HL-60/S4 treated with retinoic acid at 250 ng/mL for 4 days and 3 days (cell line): Measurements from ENCODE around the gene BEX3.
"Not testable (repeated sequence)": the region's sequence is repeated elsewhere in the genome, so short reads cannot be mapped to it uniquely, and the experiment has no call there.

Source experiments
- in situ Hi-C: fragments of 300-500 bp; cut with MboI; formaldehyde crosslinking; loops from 2 replicates; pipeline ENCODE4 v1.7.0; 2022; ENCODE audit warnings: low sequenced_read_pairs

Gene BEX3

DNA sequence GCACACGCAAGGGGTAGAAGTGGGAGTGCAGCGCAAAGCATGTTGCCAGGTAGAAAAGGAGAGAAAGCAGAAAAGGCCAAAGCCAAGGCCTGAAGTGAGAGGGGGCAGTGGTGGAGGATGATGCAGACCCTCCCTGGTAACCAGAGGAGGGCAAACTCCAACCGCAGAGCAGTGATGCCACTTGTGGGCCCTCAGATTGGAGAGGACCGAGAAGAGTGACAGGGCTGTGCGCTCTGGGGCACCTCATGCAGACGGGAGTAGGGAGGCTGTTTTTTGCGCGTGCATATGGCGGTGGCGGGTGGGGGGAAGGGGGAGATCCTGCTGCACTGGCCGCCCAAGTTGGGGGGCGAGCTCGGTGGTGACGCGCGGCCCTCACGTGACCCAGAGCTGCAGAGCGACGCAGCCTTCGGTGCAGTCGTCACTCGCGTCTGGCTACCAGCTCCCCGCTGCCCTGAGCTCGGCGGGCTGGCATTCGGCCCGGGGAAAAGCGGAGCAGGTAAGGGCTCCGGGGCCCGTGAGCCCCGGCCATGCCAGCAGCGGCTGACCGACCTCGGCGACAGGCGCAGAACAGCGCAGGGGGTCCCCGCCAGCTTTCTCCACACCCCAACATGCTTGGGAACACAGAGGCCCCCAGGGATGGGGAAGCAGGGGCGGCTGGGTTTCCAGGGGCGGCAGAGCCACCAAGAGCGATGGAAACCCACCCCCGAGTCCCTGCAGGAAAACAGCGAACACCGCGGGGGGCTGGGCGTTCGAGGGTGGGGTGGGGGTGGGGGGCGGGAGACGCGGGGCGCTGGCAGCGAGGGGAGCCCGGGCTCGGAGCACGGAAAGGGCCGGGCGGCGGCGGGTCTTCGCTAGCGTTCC is at the start of gene BEX3:
Gene BEX3, plus strand, starts transcription at position 421 of the 861 bp plus-strand sequence. CDS start 984 bp downstream, outside the sequence.
- in situ Hi-C loops = no loop called here

DNA sequence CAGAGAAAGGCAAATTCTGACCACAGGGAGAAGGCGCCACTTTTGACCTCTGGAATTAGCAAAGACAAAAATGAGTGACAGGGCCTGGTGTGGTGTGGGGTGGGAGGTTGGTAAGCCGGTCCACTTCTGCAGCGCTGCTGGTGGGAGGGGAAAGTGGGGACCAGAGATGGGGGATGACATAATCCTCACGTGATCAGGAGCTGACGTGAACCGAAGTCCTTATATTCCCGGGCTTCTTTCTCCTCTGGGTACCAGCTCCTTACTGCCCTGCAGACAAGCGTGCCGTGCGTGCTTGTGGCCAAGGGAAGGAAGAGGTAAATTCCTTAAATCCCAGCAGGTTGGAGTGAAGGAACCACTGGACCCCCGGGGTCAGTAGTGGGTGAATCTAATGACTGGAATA is 46.3 kb upstream of the BEX3 start, which contains the start of gene TCEAL7:
Gene TCEAL7, plus strand, starts transcription at position 249 of the 400 bp plus-strand sequence. CDS start 1,165 bp downstream, outside the sequence.
- in situ Hi-C loops = no loop called here

DNA sequence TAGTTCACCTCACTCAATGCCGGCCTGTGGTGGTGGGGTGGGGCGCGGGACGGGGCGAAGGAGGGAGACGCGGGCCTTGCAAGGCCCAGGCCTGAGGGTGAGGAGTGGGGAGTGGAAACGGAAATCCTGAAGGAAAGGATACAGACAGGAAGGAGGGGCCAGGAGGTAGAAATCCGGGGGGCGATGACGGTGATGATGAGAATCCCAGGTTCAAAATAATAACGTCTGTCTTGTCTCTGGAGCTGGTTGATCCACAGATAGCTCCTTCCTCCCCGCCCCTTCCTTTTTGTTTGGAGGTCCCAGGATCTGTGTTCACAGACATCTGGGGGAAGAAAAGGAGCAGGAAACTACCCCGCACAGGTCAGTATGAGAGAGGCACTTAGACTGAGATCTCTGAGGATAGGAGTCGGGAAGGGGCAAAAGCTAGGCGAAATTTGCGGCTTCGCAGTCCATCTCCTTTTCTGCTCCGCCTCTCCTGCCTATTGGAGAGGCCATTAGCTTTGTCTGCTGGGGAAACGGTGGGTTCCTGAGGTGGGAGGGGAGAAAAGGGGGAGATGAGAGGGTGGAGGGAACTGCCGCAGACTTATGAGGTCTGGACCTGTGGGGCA is 45.6 kb upstream of the BEX3 start:
- in situ Hi-C loops = no loop called here

DNA sequence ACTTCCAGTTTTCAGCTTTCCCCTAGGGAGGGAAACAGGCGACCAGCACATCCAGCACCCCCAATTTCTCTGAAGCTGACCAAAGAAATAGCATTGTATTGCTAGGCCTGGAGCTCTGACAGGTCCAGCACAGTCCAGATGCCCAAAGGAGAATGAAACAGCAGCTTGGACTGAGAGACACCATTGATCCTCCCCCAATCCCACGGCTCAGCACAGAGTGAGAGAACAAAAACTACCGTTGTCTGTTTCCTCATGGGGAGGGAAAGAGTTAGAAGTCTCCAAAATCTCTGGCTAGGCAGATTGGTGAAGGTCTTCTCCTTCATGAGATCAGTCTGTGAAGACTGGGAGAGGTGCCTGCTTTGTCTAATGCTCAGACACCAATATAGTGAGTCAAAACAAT is 37.7 kb upstream of the BEX3 start:
- in situ Hi-C loops = no loop called here

DNA sequence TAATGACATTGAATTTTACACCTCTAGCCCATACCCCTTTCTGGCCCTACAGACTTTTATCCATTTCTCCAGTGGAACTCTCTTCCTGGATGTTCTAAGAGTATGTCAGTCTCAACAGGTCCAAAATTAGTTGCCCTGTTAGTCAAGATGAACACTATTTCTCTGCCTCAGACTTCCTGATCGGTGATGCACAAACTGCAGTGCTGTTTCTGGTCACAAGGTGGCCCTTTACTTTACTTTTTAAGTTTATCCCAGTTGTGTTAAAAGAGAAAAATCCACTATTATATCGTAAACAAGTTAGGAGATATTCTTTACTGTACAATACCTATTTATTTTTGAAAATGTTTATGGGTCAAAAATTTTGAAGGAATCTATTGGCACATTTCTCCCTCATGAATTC is 33.2 kb upstream of the BEX3 start:
- in situ Hi-C loops = no loop called here

DNA sequence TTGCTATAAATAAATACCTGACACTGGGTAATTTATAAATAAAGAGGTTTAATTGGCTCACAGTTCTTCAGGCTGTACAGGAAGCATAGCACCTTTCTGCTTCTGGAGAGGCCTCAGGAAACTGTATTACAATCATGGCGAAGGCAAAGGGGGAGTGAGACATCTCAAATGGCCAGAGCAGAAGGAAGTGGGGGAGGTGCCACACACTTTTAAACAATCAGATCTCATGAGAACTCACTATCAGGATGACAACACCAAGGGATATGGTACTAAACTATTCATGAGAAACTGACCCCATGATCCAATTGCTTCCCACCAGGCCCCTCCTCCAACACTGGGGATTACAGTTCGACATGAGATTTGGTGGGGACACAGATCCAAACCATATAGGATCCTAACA is 31.7 kb upstream of the BEX3 start:
- in situ Hi-C loops = no loop called here

DNA sequence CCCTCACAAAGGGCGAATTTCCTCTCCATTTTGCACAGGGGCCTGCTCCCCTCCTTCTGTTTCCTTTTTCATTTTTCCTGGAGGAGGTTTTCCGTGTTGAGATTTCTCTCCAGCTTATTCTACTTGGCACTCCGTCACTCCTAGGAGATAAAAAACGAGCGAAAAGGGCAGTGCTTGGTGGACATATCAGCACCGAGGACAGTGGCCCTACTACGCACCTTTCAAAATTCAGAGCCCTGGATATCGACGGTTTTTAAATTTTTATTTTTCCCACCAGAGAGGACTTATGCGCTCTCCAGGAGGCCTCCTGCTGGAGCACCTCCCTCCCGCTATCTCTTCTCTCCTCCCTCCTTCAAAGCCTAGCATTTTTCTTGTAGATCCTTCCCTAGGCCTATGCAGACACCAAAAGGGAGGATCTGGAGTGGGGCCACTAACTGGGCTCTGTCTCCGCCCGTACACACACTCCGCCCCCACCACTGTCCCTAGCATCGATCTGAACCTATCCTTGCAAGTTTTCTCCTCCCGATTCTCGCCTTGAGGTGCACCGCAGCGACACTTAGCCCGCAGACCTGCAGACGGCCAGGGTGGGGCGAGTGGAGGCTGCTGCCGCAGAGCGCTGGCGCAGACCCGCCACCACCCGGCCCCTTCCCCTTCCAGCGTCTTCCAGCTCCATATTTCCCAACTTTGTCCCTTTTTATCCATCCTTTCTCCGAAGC is 28.5 kb upstream of the BEX3 start:
- in situ Hi-C loops = no loop called here

DNA sequence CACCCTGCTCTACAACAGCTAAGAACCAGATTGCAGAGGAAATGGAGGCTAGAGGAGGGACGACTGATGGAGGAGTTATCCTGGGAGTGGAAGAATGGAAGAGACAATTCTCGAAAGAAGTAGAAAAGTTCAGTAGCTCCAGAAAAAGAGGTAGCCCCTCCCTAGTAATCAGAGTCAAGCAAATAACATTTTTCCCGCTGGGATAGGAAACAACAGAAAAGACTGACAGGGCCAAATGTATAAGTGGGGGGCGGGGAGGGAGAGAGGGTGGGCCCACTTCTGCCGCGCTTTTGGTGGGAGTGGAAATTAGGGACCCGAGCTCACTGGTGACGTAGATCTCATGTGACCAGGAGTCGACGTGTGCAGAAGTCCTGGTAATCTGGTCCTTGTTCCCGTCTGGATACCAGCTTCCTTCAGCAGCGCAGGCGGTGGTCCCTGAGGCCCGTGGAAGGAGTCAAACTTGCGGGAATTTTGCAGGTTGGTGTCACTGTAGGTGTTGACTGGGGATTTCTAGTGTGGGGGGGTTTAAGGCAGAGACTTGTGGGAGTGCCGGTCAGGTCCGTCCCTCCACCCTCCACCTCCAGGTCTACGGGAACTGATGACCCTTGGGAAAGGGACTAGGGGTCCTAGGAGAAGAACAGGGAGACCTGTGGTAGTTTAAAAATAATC is 20.1 kb upstream of the BEX3 start, which contains the start of gene TCEAL9:
Gene TCEAL9, plus strand, starts transcription at position 377 of the 669 bp plus-strand sequence. CDS start 1,179 bp downstream, outside the sequence.
- in situ Hi-C loops = no loop called here

DNA sequence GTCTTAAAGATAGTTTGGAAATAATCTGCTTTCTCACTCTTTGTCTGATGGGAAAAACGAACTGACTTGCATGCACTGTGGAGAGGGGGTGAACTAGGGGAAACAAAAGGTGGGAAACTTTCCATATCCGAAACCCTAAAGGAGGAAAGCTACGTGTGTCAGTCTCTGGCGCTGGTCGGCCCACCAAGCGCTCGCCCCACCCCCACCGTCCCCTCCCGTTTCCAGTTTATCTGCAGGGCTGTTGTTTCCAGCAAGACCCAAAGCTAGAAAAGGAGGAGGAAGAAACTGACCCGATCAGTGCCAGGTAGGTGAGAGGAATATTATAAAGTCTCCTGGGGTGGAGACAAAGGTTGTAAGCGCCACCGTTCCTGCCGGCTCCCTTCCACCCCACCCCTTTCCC is 19.5 kb upstream of the BEX3 start:
- in situ Hi-C loops = no loop called here

DNA sequence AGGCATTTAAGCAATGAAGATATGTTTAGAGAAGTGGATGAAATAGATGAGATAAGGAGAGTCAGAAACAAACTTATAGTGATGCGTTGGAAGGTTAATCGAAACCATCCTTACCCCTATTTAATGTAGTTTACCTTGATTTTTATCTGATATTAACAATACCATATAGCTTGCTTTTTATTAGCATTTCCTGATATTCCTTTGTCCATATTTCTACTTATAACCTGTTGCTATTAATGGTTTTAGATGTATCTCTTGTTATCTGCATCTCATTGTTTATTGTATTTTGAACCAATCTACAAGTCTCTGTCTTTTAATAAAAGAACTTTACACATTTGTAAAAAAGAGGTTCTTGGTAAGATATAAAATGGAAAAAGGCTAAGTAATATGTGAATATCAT is 18.5 kb upstream of the BEX3 start:
- in situ Hi-C loops = no loop called here

DNA sequence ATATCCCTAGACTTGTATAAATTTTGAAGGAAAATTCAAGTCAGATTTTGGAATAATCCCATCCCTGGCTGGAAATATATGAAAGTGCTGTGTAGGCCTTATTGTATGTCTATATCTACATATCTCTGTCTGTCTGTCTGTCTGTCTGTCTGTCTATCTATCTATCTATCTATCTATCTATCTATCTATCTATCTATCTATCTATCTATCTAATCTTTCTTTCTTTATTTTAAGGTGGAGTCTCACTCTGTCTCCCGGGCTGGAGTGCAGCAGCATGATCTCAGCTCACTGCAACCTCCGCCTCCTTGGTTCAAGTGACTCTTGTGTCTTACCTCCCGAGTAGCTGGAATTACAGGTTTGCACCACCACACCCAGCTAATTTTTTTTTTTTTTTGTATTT is 16.7 kb upstream of the BEX3 start:
- in situ Hi-C loops = not testable (repeated sequence)

DNA sequence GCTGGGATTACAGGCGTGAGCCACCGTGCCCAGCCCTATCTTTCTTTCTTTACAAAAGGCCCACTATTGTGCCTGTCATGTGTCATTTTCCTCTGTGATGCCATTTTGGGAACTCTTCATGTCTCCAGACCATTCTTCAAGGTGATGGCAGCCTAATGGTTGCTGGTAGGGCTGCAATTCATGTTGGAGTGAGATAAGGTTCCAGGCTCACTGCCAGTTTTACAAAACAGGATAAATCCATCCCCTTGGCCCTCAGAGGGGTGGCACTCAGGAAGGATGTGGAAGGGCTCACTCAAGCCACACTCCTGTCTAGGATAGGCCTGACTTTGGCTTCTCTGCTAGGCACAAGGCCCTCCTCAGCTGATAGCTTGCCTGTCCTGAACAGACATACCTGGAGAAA is 16.2 kb upstream of the BEX3 start:
- in situ Hi-C loops = no loop called here

DNA sequence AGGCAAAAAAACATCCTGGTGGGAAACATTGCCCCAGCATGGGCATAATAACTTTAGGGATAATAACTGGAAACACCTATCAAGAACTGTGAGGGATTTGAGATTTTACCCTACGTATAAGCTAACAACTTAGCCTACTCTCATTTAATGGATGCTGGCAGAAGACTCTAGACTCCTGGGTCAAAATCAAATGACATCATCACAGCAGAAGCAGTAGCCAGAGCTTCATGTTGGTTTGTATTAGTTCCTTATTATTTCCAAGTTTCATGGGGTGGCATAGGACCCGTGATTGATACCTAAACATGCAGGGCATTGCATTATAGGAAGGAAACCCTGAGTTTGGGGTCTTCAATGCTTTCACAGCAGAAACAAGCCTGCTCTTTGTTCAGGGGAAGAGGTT is 15.4 kb upstream of the BEX3 start:
- in situ Hi-C loops = no loop called here

DNA sequence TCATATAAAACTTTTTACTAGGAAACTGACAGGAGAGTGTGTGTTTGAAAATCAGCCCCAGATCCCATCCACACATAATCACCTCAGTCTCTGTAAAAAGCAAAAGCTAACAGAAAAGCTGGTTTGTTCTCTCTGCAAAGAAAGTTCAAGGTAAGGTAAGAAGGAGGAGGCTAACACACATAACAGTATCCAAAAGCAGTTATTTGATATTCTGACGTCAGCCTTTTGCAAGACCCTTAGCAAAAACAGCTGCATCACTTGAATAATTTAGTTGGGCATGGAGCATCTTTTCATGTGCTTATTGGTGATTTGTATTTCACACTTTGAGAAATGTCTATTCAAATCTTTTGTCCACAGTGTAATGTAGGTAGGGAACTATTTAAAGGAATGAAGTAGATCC is 14.5 kb upstream of the BEX3 start:
- in situ Hi-C loops = no loop called here

DNA sequence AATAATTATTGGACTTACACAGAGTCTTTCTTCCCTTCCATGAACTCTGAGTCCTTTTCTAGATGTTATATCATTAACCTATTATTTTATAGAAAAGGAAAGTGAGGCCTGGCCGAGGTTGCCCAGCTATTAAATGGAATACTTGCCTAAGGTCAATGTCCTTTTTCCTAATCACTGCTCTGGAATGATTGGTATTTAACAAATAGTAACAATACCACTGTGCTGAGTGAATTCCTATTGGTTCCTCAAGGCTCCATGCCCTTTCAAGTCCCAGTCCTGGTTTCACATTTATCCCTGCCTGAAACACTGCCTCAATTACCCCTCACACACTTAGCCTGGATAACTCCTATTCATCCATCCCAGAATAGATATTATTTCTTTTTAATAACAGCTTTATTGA is 13.9 kb upstream of the BEX3 start:
- in situ Hi-C loops = no loop called here

DNA sequence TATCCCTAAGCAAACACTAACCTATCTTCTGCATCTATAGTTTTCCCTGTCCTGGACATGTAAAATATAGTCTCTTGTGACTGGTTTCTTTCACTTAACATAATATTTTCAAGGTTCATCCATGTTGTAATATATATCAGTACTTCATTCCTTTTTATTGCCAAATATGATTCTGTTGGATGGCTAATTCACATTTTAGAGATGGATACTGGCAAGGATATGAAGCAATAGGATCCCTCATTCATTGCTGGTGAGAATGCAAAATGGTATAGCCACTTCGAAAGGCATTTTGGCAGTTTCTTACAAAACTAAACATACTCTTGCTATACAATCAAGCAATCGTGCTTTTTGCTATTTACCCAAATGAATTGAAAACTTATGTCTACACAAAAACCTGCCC is 13.3 kb upstream of the BEX3 start:
- in situ Hi-C loops = no loop called here

DNA sequence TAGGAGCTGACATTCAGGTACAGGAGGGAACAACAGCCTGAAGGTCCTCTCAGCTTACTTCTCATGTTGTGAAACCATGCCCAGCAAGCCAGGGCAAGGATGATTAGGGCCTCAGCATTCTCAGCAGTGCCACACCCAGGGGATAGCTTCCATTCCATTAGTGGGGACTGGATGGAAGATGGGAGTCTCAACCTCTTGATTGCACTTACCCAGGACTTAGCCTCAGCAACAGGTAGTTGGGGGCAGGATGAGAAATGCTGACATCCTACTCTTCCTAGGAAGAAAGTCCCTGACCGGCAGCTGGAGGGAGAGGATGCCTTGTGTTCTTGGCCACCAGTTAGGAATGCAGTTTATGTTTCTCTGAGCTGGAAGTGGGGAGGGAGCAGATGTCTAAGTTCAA is 8.8 kb upstream of the BEX3 start:
- in situ Hi-C loops = no loop called here

DNA sequence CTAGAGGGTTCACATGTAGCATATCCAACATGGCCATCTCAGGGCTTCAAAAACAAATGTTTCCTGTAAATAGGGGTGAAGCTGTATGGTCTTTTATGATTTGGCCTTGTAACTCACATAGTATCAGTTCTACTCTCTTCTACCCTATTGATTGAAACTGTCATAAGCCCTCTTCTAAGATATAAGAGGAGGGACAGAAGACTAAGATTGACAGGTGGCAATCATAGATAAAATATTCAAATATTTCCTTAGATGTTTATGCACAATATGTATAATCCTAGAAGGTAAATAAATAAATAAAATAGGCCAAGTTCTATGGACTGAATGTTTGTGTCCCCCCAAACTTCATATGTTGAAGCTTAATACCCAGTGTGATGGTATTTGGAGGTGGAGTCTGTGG is 6.9 kb upstream of the BEX3 start:
- in situ Hi-C loops = no loop called here

DNA sequence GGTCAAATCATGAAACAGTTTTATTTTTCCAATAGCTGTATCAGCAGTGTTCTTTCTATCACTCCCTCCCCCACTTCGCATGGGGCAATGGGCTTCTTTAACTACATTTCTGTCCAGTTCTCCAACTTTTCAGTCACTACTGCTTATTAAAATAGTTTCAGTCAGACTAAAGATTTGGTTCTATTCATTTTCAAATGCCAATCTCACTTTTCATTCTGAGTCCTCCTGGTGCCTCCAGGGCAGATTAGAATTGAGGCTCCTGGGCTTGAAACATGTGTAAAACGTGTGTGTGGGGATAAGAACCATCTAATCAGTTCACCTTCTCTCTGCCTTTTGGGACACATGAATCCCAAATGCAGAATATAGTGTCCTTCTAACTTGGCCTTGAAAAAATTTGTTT is 3.5 kb upstream of the BEX3 start:
- in situ Hi-C loops = no loop called here

DNA sequence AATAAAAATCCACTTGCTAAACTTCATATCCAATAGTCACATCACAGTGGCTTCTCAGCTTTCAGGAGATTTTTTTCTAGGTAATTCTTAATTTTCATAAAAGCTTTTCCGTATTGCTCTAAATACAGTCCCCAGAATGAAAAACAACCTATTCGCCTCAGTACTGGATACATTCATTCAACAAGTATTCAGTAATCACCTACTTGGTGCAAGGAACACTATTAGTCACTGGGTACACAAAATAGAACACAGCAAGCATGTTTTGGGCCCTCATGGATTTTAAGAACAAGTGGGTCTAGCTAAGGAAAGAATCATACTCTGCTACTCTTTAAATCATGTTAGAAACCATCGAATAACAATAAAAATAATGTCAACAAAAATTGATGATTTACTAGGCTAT is 2.8 kb upstream of the BEX3 start:
- in situ Hi-C loops = no loop called here

DNA sequence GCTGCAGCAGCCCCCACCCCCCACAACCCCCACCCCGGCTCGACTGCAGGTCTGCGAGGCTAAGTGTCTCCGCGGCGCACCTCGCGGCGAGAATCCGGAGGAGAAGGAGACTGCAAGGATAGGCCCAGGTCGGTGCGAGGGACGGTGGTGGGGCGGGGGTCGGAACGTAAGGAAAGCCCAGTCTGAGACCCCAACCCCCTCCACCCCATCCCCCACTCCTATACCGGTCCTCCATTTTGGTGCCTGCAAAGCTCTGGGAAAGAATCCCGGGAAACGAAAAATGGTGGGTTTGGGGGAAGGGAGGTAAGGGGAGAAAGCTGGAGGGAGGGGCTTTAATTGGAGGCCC is 614 bp downstream of the BEX3 start:
- in situ Hi-C loops = no loop called here
